Measurements from ENCODE around the gene TSEN34.

Gene TSEN34

DNA sequence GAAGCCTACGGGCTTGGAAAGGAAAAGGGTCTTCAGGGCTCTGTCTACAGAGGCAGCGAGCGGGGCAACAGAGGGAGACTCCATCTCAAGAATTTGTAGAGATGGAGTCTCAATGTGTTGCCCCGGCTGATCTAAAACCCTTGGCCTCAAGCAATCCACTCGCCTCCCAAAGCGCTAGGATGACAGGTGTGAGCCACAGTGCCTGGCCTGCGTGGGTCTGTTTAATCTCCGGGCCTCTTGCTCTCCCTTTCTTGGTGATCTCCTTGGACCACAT lies 17.6 kb downstream of the TSEN34 start:
- no peak overlapping the region for H3K27ac ChIP-seq (ENCODE audit: low read length, poor library complexity, severe bottlenecking)
- H3K4me1 ChIP-seq (ENCODE audit: control insufficient read depth, insufficient read depth, low read depth, low read length), result peaks cover 52% of the 10 kb centered on the region
- no peak overlapping the region for H3K4me2 ChIP-seq (ENCODE audit: low read length, poor library complexity, severe bottlenecking)
- no peak overlapping the region for H2BK5ac ChIP-seq (ENCODE audit: low read depth, low read length, poor library complexity, severe bottlenecking)
- H3K4me3 ChIP-seq (ENCODE audit: insufficient read depth in 1 of 2, low read depth in 1 of 2, low read length in 2 of 2), result no peak overlapping the region
- H2AK5ac ChIP-seq (ENCODE audit: low read length, severe bottlenecking), result no peak overlapping the region
- H4K91ac ChIP-seq (ENCODE audit: low read length), result no peak overlapping the region
- H2BK15ac ChIP-seq (ENCODE audit: low read depth, poor library complexity, severe bottlenecking), result no peak overlapping the region
- H3K9ac ChIP-seq (ENCODE audit: low read length), result peak overlapping the region; percentile 82
- WGBS, result 89% methylated on average over 8 of the region's 8 CpGs
- H2BK12ac ChIP-seq (ENCODE audit: low read length in 2 of 2), result no peak overlapping the region
- no peak overlapping the region for H3K4ac ChIP-seq (ENCODE audit: low read depth in 1 of 2, low read length in 2 of 2)
- H2BK120ac ChIP-seq (ENCODE audit: low read depth, low read length), result no peak overlapping the region
- no peak overlapping the region for H3K14ac ChIP-seq (ENCODE audit: low read length in 2 of 2)
- H3K18ac ChIP-seq (ENCODE audit: low read depth in 1 of 2, low read length in 2 of 2), result peak overlapping the region in 1 of 2 experiments; percentile 13
- no peak overlapping the region for H3K23ac ChIP-seq (ENCODE audit: low read length in 2 of 2)
- peak overlapping the region; percentile 36 for H4K8ac ChIP-seq (ENCODE audit: low read length)
- no peaks in the 10 kb centered on the region for H3K27me3 ChIP-seq (ENCODE audit: control insufficient read depth in 1 of 2, insufficient read depth in 1 of 2, low read length in 2 of 2)
- H3K36me3 ChIP-seq (ENCODE audit: control insufficient read depth in 1 of 2, insufficient read depth in 2 of 2, low read depth in 1 of 2, low read length in 2 of 2), result peaks cover 52 to 63% of the 10 kb centered on the region in 2 experiments
- H3K79me1 ChIP-seq (replicated peaks; ENCODE audit: low read length, poor library complexity, severe bottlenecking), result peaks cover 7% of the 10 kb centered on the region
- H3K9me3 ChIP-seq (ENCODE audit: control insufficient read depth, low read length), result no peaks in the 10 kb centered on the region
- DNase-seq, result peak; percentile 26
- no peak overlapping the region for H2AFZ ChIP-seq (ENCODE audit: low read depth, low read length)

DNA sequence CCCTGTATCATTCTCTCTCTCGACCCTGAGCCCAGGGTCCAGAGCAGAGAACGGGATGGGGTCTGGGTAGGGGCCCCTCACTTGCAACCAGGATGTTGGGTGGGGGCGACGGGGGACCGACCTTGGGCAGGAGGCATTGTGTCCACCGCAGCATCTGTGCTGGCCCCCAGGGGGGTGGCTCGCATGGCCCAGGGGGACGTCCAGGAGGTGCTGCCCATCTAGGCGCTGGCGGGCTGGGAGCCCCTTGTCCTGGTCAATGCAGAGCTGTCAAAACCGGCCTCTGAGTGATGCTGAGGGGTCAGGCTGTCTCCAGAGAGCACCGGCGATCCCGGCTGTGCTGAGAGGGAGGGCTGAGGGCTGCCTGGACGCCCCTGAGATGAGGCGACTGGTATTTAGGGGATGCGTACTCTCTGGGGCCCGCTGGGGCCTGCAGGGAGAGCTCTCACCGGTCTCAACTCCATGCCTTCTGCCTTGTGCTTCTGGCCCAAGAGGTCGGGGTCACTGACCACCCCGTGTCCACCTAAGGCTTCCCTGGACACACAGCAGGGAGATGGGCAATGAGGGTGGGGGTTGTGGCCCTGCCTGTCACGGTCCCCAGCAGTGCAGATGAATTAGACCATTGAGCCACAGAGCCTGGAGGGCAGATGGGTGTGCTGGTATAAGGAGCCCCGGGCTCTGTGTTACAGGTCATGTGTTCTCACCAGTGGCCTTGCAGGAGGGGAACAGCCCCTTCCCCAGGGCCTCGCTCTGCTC lies 18.1 kb downstream of the TSEN34 start:
- no peaks in the 10 kb centered on the region for H3K9me3 ChIP-seq (ENCODE audit: control insufficient read depth, low read length)
- peak overlapping the region in 1 of 2 experiments; percentile 24 for H3K14ac ChIP-seq (ENCODE audit: low read length in 2 of 2)
- H3K4me1 ChIP-seq (ENCODE audit: control insufficient read depth, insufficient read depth, low read depth, low read length), result peaks cover 50% of the 10 kb centered on the region
- H3K27me3 ChIP-seq (ENCODE audit: control insufficient read depth in 1 of 2, insufficient read depth in 1 of 2, low read length in 2 of 2), result no peaks in the 10 kb centered on the region
- peak overlapping the region; percentile 52 to 58 for H3K18ac ChIP-seq (ENCODE audit: low read depth in 1 of 2, low read length in 2 of 2)
- no peak for DNase-seq
- H3K79me1 ChIP-seq (replicated peaks; ENCODE audit: low read length, poor library complexity, severe bottlenecking), result peaks cover 7% of the 10 kb centered on the region
- H4K8ac ChIP-seq (ENCODE audit: low read length), result peak overlapping the region; percentile 67
- H3K4me3 ChIP-seq (ENCODE audit: insufficient read depth in 1 of 2, low read depth in 1 of 2, low read length in 2 of 2), result no peak overlapping the region
- H2AFZ ChIP-seq (ENCODE audit: low read depth, low read length), result no peak overlapping the region
- no peak overlapping the region for H2BK5ac ChIP-seq (ENCODE audit: low read depth, low read length, poor library complexity, severe bottlenecking)
- peak overlapping the region in 1 of 2 experiments; percentile 49 for H3K4ac ChIP-seq (ENCODE audit: low read depth in 1 of 2, low read length in 2 of 2)
- H3K23ac ChIP-seq (ENCODE audit: low read length in 2 of 2), result peak overlapping the region in 1 of 2 experiments; percentile 36
- H3K36me3 ChIP-seq (ENCODE audit: control insufficient read depth in 1 of 2, insufficient read depth in 2 of 2, low read depth in 1 of 2, low read length in 2 of 2), result peaks cover 50 to 58% of the 10 kb centered on the region in 2 experiments
- H4K91ac ChIP-seq (ENCODE audit: low read length), result peak overlapping the region; percentile 43
- H3K4me2 ChIP-seq (ENCODE audit: low read length, poor library complexity, severe bottlenecking), result peak overlapping the region; percentile 5
- H2BK15ac ChIP-seq (ENCODE audit: low read depth, poor library complexity, severe bottlenecking), result peak overlapping the region; percentile 90
- peak overlapping the region; percentile 67 for H2BK120ac ChIP-seq (ENCODE audit: low read depth, low read length)
- peak overlapping the region in 1 of 2 experiments; percentile 74 for H2BK12ac ChIP-seq (ENCODE audit: low read length in 2 of 2)
- H3K9ac ChIP-seq (ENCODE audit: low read length), result peak overlapping the region; percentile 82
- H2AK5ac ChIP-seq (ENCODE audit: low read length, severe bottlenecking), result no peak overlapping the region
- WGBS, result 60% methylated on average over 24 of the region's 24 CpGs
- peak overlapping the region; percentile 30 for H3K27ac ChIP-seq (ENCODE audit: low read length, poor library complexity, severe bottlenecking)

DNA sequence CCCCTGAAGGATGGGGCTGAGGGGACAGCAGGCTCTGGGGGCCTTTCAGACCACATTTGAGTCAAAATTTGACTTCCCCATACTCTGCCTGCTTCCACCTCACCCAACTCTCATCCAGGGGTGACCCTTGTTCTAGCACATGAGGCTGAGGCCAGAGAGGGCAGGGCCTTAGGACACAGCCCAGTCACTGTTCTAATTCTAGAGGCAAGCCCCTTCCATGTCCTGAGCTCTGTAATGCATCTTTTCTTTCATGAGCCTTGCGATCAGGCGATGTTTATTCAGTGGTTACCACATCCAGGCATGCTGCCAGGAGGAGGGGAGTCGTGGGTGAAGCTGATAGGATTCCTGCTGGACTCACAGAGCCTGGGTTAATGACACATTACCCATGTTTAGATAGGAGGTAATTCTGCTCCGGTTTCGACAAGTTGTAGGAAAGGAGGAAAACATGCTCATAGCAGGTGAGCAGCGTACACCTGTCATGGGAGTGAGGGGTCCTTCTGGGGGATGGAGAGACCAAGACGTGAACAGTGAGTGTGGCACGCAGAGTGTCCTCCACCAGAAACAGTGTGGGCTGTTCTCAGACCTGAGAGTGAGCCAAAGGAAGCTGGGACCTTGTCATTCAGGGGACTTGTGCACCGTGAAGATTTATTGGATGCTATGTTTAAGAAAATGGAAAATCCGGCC lies 18.8 kb downstream of the TSEN34 start:
- Histone ChIP-seq H3K14ac (ENCODE audit: low read length in 2 of 2) (no peak overlapping the region), H3K4me1 (ENCODE audit: control insufficient read depth, insufficient read depth, low read depth, low read length) (peaks cover 49% of the 10 kb centered on the region), H3K4me3 (ENCODE audit: insufficient read depth in 1 of 2, low read depth in 1 of 2, low read length in 2 of 2) (no peak overlapping the region), H3K27ac (ENCODE audit: low read length, poor library complexity, severe bottlenecking) (peak overlapping the region; percentile 82), H3K18ac (ENCODE audit: low read depth in 1 of 2, low read length in 2 of 2) (peak overlapping the region; percentile 52 to 60), H3K9me3 (ENCODE audit: control insufficient read depth, low read length) (no peaks in the 10 kb centered on the region), H4K91ac (ENCODE audit: low read length) (peak overlapping the region; percentile 43), H3K9ac (ENCODE audit: low read length) (peak overlapping the region; percentile 82), H2BK12ac (ENCODE audit: low read length in 2 of 2) (peak overlapping the region in 1 of 2 experiments; percentile 80), H3K79me1 (replicated peaks; ENCODE audit: low read length, poor library complexity, severe bottlenecking) (peaks cover 9% of the 10 kb centered on the region), H4K8ac (ENCODE audit: low read length) (peak overlapping the region; percentile 27), H2BK15ac (ENCODE audit: low read depth, poor library complexity, severe bottlenecking) (peak overlapping the region; percentile 6), H3K23ac (ENCODE audit: low read length in 2 of 2) (no peak overlapping the region), H2BK5ac (ENCODE audit: low read depth, low read length, poor library complexity, severe bottlenecking) (no peak overlapping the region), H2AFZ (ENCODE audit: low read depth, low read length) (no peak overlapping the region), H2BK120ac (ENCODE audit: low read depth, low read length) (no peak overlapping the region), H3K36me3 (ENCODE audit: control insufficient read depth in 1 of 2, insufficient read depth in 2 of 2, low read depth in 1 of 2, low read length in 2 of 2) (peaks cover 46 to 52% of the 10 kb centered on the region in 2 experiments), H3K27me3 (ENCODE audit: control insufficient read depth in 1 of 2, insufficient read depth in 1 of 2, low read length in 2 of 2) (no peaks in the 10 kb centered on the region), H2AK5ac (ENCODE audit: low read length, severe bottlenecking) (no peak overlapping the region), H3K4ac (ENCODE audit: low read depth in 1 of 2, low read length in 2 of 2) (peak overlapping the region in 1 of 2 experiments; percentile 49), H3K4me2 (ENCODE audit: low read length, poor library complexity, severe bottlenecking) (peak overlapping the region; percentile 52)
- peak; percentile 98 for DNase-seq
- WGBS, result 39% methylated on average over 10 of the region's 10 CpGs

- Histone ChIP-seq H3K14ac (ENCODE audit: low read length in 2 of 2) (no peak overlapping the region), H3K4me1 (ENCODE audit: control insufficient read depth, insufficient read depth, low read depth, low read length) (peaks cover 43% of the 10 kb centered on the region), H2AFZ (ENCODE audit: low read depth, low read length) (no peak overlapping the region), H3K4me3 (ENCODE audit: insufficient read depth in 1 of 2, low read depth in 1 of 2, low read length in 2 of 2) (no peak overlapping the region), H3K23ac (ENCODE audit: low read length in 2 of 2) (no peak overlapping the region), H3K79me1 (replicated peaks; ENCODE audit: low read length, poor library complexity, severe bottlenecking) (peaks cover 9% of the 10 kb centered on the region), H2AK5ac (ENCODE audit: low read length, severe bottlenecking) (peak overlapping the region; percentile 9), H3K36me3 (ENCODE audit: control insufficient read depth in 1 of 2, insufficient read depth in 2 of 2, low read depth in 1 of 2, low read length in 2 of 2) (peaks cover 35 to 40% of the 10 kb centered on the region in 2 experiments), H4K91ac (ENCODE audit: low read length) (no peak overlapping the region), H3K9me3 (ENCODE audit: control insufficient read depth, low read length) (no peaks in the 10 kb centered on the region), H2BK15ac (ENCODE audit: low read depth, poor library complexity, severe bottlenecking) (peak overlapping the region; percentile 23), H4K8ac (ENCODE audit: low read length) (no peak overlapping the region), H2BK120ac (ENCODE audit: low read depth, low read length) (no peak overlapping the region), H3K27ac (ENCODE audit: low read length, poor library complexity, severe bottlenecking) (peak overlapping the region; percentile 68), H2BK12ac (ENCODE audit: low read length in 2 of 2) (no peak overlapping the region), H3K9ac (ENCODE audit: low read length) (peak overlapping the region; percentile 17), H3K27me3 (ENCODE audit: control insufficient read depth in 1 of 2, insufficient read depth in 1 of 2, low read length in 2 of 2) (no peaks in the 10 kb centered on the region), H3K4me2 (ENCODE audit: low read length, poor library complexity, severe bottlenecking) (peak overlapping the region; percentile 17), H2BK5ac (ENCODE audit: low read depth, low read length, poor library complexity, severe bottlenecking) (no peak overlapping the region), H3K18ac (ENCODE audit: low read depth in 1 of 2, low read length in 2 of 2) (no peak overlapping the region), H3K4ac (ENCODE audit: low read depth in 1 of 2, low read length in 2 of 2) (no peak overlapping the region)
- DNase-seq, result no peak
- 96% methylated on average over 12 of the region's 12 CpGs for WGBS
Measured at GRCh38 chr19:54211235-54211634, 20.1 kb downstream of the TSEN34 start.

Measured in mesenchymal stem cell (in vitro differentiated cells and primary cell).